NCI-H1417 (cell line): ENCODE data around the gene IRF4.
"Not testable (repeated sequence)": the region's sequence is repeated elsewhere in the genome, so short reads cannot be mapped to it uniquely, and the experiment has no call there.

ENCODE experiments used
- DNase-seq, 3 experiments: peaks; one replicate each; lab custom pipeline; 2025; lab: John Stamatoyannopoulos, UW

IRF4 gene

GRCh38 chr6:422433-423054 is 31.0 kb downstream of the IRF4 start:
- no peak for DNase-seq

- no peak for DNase-seq
Measured at GRCh38 chr6:423055-423798, 31.7 kb downstream of the IRF4 start.

- DNase-seq = no peak
Measured at GRCh38 chr6:423799-424345, 32.3 kb downstream of the IRF4 start.

- no peak for DNase-seq
Measured at GRCh38 chr6:424741-425417, 33.3 kb downstream of the IRF4 start.

GRCh38 chr6:425418-425788 is 33.9 kb downstream of the IRF4 start:
- not testable (repeated sequence) for DNase-seq

GRCh38 chr6:426198-426738 is 34.7 kb downstream of the IRF4 start:
- DNase-seq = not testable (repeated sequence)

- DNase-seq = no peak
Measured at GRCh38 chr6:428047-428603, 36.6 kb downstream of the IRF4 start.

- DNase-seq = no peak
Measured at GRCh38 chr6:429515-430121, 38.1 kb downstream of the IRF4 start.

GRCh38 chr6:431504-431903 is 40.0 kb downstream of the IRF4 start:
- no peak for DNase-seq

GRCh38 chr6:431986-432385 is 40.4 kb downstream of the IRF4 start:
- DNase-seq = no peak

GRCh38 chr6:434051-434705 is 42.6 kb downstream of the IRF4 start:
- no peak for DNase-seq

GRCh38 chr6:435441-436307 is 44.1 kb downstream of the IRF4 start:
- DNase-seq = no peak

- no peak for DNase-seq
Measured at GRCh38 chr6:436308-437036, 44.9 kb downstream of the IRF4 start.

GRCh38 chr6:437037-437392 is 45.5 kb downstream of the IRF4 start:
- DNase-seq = no peak

GRCh38 chr6:438634-439170 is 47.1 kb downstream of the IRF4 start:
- DNase-seq = no peak

GRCh38 chr6:439641-440167 is 48.2 kb downstream of the IRF4 start:
- DNase-seq = peak in 2 of 3 experiments; percentile 49 to 83

GRCh38 chr6:441126-441920 is 49.8 kb downstream of the IRF4 start:
- no peak for DNase-seq

- no peak for DNase-seq
Measured at GRCh38 chr6:443621-444159, 52.1 kb downstream of the IRF4 start.
